HG03342 (cell line): ENCODE results near the gene CWF19L1.
A peak's percentile ranks its signal among the peaks of the same experiment; 100 is the strongest.

Experiments
- ATAC-seq: cut with Tn5 transposase; IDR thresholded peaks from one replicate; pipeline ENCODE4 v1.9.1; 2021; ENCODE audit warnings: mild to moderate bottlenecking, moderate library complexity; ENCODE audit not compliant: unreplicated experiment

The CWF19L1 gene

DNA sequence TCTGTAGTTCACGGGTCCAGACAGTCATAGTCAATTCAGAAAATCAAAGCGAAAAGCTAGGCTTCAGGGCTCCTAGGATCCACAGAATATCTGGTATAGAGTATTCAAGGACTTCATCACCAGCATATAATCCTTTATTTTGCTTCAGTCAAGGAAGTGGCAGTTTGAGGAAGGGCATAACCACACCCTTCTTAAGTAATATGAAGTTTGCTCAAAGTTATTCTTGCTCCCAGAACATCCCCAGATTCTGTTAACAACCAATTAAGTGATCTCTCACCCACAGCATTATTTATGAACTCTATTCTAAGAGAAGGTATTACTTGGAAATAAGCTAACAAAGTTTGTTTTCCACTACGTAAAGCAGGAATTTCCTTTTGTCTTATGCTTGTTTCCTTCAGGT is 13.2 kb downstream of the CWF19L1 start:
- ATAC-seq, result no peak

DNA sequence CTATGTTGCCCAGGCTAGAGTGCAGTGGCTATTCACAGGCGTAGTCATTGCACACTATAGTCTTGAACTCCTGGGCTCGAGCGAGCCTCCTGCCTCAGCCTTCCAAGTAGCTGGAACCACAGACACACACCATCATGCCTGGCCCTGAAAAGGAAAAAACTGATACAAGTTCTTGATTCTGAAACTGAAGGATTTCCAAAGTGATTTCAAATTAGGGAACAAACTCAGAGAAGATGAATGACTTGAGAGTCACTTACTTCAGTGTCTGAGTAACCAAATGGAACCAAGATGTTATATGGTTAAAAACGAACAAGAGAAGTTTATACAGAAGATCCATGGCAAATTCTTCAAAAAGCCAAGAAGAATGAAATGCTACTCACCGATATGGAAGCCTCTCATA is 14.4 kb downstream of the CWF19L1 start:
- ATAC-seq, result no peak

DNA sequence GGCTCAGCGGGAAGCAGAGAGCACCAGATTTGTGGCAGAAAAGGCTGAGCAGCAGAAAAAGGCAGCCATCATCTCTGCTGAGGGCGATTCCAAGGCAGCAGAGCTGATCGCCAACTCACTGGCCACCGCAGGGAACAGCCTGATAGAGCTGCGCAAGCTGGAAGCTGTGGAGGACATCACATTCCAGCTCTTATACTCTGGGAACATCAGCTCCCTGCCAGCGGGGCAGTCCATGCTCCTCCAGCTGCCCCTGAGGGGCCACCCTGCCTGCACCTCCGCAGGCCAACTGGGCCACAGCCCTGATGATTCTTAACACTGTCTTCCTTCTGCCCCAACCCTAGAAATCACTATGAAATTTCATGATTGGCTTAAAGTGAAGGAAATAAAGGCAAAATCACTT is 18.6 kb downstream of the CWF19L1 start:
- ATAC-seq, result no peak

DNA sequence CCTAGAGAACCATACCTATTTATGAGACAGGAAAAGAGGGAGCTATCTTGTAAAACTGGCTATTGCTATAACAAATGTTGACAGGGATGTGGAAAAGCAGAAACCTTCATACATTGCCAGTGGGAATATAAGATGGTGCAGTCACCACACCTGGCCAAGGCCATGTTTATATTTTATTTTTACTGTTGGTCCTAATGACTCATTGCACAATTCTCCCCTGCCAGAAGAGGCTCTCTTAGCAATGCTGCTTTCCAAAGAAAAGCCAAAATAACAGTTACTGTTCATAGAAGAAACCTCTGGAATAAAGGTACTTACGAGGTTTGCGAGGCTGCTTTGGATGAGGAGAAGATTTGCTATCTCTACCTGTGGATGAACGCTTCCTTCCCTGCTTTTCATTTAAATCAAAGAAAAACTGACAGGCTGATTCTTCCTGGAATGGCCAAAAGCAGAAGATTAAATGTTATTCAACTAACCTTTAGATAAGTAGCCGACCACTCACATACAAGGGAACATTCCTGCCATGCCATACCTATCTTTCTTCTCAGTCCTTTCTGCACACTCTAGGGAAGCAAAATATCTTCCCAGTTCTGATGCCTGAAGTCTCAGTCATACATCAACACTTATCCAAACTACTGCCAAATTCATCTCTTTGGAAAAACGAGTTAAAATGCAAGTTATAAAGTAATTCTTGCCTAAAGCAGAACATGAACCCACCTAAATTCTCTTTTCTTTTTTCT is 21.8 kb downstream of the CWF19L1 start:
- no peak for ATAC-seq

DNA sequence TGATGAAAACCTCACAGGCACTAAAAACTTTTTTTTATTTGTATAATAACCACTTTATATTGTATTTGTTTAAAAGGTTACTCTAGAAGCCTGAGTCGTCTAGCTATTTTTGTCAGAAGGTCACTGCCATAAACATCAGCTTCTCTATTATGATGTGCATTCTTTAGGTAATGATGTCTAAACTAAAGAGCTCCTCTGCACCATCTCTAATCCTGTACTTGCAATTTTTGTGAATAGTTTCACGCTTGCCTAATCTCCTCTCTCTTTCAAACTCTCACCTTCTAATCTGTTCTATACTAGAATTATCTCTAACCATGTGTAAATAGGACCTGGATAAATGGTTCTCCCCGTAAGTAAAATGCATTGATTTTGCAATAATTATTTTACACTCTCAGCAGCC is 27.6 kb downstream of the CWF19L1 start:
- no peak for ATAC-seq

DNA sequence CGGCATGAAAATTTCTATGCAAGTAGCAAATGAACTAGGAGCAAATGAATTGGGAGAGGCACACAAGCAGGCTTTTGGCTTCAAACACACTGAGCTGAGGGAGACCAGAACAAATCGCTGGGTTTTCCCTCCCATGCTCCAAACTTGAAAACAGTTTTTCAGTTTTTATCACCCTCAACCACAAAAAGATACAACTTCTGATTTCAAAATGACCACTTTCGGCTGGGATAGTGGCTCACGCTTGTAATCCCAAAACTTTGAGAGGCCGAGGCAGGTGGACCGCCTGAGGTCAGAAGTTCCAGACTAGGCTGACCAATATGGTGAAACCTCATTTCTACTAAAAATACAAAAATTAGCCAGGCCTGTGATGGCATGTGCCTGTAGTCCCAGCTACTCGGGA is 29.0 kb downstream of the CWF19L1 start:
- no peak for ATAC-seq

DNA sequence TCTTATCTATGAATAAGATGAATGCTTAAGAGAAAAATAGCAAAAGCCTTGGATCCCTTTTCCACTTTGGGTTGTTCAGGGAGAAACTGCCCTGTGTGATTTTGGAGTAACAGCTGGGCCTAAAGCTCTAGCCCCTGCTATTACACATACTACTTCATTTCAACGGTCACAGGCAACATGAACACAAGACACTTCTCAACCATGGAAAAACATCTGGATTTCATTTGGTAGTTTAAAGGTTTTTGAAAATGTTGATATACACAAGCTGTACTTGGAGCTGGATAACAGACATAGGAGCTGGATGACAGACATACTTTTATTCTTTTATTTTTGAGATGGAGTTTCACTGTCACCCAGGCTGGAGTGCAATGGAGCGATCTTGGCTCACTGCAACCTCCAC is 35.3 kb downstream of the CWF19L1 start:
- ATAC-seq, result no peak

DNA sequence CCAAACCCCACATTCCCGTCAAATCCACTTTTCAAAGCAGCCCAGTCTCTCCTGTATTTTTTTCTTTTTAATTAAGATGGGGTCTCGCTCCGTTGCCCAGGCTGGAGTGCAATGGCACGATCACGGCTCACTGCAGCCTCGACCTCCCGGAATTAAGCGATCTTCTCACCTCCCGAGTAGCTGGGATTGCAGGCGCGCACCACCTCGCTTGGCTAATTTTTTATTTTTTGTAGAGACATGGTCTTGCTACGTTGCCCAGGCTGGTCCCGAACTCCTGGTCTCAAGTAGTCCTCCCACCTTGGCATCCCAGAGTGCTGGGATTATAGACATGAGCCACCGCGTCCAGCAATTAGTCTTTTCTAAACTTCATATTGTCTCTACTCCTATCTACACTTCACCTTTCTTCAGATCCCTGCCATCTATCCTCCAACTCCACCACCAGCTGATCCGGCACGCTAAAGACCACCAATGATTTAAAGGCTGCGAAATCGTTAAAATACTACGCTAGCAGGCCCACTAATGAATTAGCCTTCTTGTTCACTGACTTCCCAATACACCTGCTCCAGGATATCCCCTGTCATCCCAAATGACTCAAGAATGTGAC is 37.5 kb downstream of the CWF19L1 start:
- ATAC-seq, result no peak

DNA sequence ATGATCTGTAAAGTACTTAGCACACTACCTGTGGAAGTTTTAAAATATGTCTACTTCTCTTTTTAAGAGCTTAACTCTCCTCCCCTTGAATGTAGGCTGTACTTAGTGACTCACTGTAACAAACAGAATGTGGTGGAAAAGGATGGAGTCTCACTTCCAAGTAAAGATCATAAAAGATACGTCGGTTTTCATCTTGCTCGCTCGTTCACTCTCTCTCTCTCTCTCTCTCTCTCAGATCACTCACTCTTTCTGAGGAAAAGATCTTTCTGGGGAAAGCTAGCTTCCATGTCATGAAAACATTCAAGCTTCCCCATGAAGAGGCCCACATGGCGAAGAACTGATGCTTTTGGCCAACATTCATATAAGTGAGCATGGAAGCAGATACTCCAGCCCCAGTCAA is 43.6 kb downstream of the CWF19L1 start:
- ATAC-seq, result no peak

DNA sequence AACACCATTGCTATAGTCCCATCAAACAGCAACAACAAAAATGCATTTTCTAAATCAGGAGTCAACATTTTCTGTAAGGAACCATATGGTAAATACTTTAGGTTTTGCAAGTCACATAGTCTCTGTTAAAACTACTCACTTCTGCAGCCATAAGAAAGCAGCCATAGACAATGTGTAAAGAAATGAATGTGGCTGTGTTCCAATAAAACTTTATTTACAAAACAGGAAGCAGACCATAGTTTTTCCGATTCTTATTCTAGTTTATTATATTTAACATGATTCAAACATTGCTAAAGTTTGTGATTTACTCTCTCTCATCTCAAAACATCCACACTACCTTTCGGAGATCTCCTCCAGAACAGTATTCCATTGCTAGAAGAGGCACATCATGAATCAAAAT is 44.9 kb downstream of the CWF19L1 start:
- no peak for ATAC-seq

DNA sequence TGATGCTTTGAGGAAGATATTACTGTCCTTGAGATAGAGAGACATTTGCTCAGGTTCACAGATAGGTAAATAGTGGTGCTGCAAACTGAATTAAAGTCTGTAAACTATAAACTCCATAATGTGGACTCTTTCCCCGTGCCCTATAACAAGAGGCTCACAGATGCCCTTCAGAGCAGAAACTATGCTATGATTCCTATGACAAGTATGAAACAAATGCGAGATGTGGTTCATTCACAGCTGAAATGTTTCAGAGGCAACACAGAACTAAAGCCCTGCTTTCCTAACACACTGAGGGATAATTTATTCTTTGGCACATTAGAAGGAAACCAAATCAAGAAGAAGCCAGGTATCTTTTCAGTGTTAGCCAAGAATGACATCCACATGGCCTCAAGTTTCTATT is 51.4 kb downstream of the CWF19L1 start:
- ATAC-seq, result no peak

DNA sequence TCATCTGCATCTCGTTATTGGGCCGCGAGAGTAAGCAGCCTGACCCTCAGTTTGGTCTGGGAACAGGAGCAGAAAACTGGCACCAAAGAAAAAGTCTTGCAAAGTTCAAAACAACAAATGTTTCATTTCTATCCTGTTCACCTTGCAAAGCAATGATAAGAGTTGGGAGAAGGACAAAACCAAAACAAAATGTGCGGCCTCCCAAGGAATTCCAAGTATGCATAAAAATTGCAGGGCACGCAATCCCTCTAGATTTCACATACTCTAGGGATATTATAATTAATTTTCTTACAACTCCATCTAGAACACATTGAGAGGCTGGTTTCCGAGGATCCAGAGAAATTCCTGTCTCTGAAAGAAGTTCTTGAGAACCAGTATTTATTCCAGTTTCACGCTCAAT is 58.1 kb downstream of the CWF19L1 start:
- no peak for ATAC-seq

DNA sequence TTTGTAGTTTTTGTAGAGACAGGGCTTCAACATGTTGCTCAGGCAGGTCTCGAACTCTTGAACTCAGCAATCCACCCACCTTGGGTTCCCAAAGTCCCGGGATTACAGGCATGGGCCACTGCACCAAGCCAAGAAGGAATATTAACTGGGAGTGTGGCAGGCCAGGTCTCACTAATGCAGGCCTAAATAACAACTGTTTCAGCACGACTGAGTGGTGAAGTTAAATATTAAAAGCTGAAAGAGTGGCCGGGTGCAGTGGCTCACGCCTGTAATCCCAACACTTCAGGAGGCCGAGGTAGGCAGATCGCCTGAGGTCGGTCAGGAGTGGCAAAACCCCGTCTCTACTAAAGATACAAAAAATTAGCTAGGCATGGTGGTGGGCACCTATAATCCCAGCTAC is 59.2 kb downstream of the CWF19L1 start:
- ATAC-seq, result no peak

DNA sequence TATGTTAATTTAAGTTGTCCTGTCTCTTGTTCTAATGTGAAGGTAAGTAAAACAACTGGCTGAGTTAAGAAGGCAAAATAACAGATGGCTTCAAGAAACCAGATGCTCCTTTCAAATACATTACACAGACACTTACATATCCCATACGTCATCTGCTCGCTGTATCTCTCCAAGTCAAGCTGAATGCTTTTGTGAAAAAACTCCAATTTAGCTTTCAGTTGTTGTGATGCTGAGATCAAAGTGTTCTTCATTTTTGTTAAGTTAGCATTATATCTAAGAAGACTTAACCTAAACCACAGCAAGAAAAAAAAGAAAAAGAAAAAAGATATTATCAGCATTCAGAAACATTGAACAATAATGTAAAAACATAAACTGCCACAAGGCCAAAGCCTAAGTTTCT is 63.1 kb downstream of the CWF19L1 start:
- ATAC-seq, result no peak

DNA sequence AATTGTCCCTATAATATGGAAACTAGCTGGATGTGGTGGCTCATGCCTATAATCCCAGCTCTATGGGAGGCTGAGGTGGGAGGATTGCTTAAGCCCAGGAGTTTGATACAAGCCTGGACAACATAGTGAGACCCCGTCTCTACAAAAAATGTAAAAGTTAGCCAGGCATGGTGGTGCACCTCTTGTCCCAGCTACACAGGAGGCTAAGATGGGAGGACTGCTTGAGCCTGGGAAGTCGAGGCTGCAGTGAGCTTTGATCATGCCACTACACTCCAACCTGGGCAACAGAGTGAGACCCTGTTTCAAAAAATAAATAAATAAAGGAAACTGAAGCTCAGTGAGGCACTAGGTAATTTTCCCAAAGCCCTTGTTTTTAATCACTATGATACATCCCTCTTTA is 65.9 kb downstream of the CWF19L1 start:
- ATAC-seq, result no peak

DNA sequence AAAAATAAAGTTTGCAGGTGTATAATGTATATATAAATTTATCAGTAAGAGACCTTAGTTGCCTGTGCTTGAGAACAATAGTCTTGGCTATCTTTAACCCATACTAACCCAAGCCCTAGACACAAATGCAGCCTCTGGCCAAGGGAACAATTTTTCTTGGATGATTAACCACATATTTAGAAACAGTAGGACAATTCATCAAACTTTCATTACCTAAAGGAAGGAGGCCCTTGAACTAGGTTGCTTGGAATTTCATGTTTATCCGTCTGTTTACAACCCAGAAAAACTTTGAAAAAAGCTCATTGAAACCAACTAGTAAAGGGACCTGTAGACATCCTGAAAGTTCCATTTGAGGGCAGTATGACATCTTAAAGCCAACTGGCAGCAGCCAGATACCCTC is 72.7 kb downstream of the CWF19L1 start:
- no peak for ATAC-seq

DNA sequence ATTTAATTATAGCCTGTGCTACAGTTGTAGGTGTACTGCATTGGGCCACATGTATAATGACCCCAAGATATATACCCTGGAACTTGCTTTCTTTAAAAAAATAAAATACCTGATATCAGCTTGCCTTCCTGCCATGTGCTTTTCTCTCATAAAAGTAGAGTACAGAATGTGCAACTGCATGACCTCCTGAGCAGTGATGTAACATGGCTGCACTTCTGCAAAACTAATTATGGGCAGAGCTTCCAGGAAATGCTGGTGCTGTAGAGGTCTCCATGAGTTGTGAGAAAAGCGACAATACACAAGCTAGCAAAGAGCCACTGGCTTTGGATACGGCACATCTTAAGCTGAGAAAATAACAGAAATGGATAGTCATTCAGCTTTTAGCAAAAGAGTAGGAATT is 75.1 kb downstream of the CWF19L1 start:
- ATAC-seq, result no peak

DNA sequence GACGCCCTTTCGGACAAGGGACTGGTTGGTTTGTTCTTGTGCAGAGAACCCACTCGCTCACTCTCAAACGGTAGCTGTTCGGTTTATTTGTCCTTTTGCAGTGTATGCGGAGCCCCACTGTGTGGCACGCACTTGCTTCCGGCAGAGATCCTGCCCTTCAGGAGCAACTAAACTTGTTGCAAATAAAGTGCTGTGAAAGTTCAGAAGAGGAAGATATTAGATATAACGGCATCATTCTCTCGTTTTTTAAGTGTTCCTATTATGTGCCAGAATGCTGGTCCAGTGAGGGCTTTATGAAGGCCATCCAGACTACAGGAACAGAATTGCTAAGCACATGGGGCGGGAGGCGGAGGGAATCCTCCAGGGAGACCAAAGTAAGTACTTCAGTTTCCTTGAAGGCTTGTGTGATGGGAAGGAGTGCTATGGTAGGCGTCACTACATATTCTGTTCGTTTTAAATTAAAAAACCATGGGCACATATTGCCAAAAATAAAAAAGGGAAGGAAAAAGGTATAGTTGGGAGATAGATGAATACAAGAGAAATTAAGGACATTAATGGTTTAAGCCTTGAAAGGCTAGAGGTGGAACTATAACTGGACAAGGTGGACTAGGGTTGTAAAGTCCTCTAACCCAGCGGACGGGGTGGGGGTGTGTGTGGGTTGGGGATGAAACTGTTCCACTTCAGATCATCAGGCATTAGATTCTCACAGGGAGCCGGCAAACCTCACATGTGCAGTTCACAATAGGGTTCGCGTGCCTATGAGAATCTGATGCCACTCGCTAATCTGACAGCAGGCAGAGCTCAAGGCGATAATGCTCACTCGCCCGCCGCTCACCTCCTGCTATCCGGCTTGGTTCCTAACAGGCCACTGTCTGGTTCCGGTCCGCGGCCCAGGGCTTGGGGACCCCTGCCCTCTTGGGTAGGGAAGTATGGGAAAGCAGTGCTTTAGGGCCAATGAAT is 80.9 kb downstream of the CWF19L1 start:
- peak; percentile 39 for ATAC-seq

DNA sequence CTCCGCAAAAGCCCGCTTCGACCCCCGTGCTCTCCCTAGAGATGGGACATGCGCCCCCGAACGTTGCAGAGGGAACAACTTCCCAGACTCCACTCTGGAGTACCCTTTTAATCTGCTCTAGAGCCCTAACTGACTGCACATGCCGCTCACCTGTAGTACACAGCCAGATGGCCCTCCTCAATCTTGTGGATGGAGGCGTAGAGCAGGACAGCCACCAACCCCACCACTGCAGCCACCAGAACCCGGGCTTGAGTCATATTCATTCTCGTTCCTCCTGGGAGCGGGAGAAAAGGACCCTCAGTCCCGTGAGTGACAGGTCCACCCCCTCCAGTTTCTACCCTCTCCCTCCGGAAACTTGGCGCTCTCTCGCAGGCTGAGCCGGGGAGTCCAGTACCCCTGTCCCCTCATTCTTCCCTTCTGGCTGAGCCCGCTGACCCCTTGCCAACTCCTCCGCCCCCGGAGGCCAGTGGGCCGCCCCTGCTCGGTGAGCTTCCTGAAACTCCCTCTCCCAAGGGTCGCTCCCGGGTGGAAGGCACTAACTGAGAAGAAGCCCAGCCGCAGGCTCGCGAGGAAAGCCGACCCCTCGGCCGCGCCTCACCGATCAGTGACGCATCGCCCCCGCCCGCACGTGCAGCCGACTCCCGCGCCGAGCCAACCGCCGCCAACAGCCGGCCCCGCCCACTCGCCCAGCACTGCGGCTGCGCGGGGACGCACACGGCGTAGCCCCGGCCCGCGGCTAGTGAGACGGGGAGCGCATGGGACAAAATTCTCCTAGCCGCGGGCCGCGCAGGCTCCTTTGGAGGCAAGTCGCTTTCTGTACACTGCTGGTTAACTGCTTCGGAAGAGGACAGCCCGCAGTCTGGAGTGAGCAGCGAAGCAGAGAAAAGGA is 81.8 kb downstream of the CWF19L1 start, which contains the start of gene ERLIN1:
Gene ERLIN1, minus strand, starts transcription at position 666 of the 889 bp plus-strand sequence. Its CDS starts 403 bp downstream, at position 263.
- peak; percentile 82 for ATAC-seq

DNA sequence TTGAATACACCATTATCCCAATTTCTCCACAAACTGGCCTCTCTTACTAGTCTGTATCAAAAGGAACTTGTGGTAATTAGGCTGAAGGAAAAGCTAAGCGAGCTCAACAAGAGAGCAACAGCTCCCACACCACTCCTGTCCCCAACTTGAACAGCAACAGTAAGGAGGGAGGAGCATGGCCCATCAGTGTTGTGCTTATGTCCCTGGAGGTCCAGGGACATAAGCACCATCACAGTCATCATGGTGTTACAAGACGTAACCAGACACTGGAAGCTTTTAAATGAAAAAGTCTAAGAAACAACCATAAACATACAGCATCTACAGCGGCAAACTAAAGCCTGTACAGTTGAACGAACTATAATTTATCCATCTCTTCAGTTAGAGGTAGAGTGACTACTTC is 82.6 kb downstream of the CWF19L1 start:
- ATAC-seq, result no peak

DNA sequence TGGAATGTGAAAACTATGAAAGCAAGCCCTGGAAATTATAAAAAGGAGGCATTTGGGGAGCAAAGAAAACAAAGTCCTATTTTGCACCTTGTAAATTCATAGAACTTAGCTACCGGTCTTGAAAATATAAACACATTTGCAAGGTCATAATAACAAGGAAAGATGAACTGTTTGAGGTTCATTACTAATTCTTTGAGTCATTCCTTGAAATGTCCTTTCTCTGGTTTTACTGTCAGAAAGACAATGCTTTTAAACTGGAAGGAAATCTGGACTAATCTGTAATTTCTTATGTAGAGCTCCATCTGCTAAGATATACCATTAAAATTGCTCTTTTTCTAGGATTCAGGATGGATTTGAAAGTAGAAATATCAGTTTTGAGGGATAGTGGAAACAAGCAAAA is 83.0 kb downstream of the CWF19L1 start:
- no peak for ATAC-seq
